Naive B cell (primary cell): ENCODE data around the gene SDC4. TPM values are rescaled to one million over a fixed set of nuclear protein-coding genes. Genes with fewer than 3 reads are reported as not detected.

Experiments used
- ATAC-seq, 2 donors: fragments of 150-1000 bp; cut with Tn5 transposase; 2 replicates each; pipeline ENCODE4 v1.10.0; 2021; ENCODE audit warnings: low read depth in 2 of 2, mild to moderate bottlenecking in 2 of 2, moderate library complexity in 2 of 2
- DNase-seq: peaks from one replicate; pipeline ENCODE4 v3.0.0; 2022
- H3K27ac Mint-ChIP-seq, 6 donors: one replicate each; pipeline ENCODE4 v1.8.0; 2020 to 2022; ENCODE audit warnings: mild to moderate bottlenecking in 6 of 6, mixed read lengths in 6 of 6, moderate library complexity in 5 of 6, inconsistent platforms in 2 of 6
- H3K27me3 Mint-ChIP-seq, 3 donors: one replicate each; pipeline ENCODE4 v1.8.0; 2021 to 2022; ENCODE audit warnings: mixed read lengths in 3 of 3, mild to moderate bottlenecking in 1 of 3
- H3K36me3 Mint-ChIP-seq, 2 donors: one replicate each; pipeline ENCODE4 v1.8.0; 2020 to 2022; ENCODE audit warnings: mixed read lengths in 2 of 2, inconsistent platforms in 1 of 2, mild to moderate bottlenecking in 1 of 2
- H3K4me1 Mint-ChIP-seq, 3 donors: one replicate each; pipeline ENCODE4 v1.8.0; 2020 to 2022; ENCODE audit warnings: mixed read lengths in 3 of 3, inconsistent platforms in 1 of 3, mild to moderate bottlenecking in 1 of 3, moderate library complexity in 1 of 3
- H3K4me3 Mint-ChIP-seq, 8 donors: one replicate each; pipeline ENCODE4 v1.8.0; 2020 to 2022; ENCODE audit warnings: mild to moderate bottlenecking in 8 of 8, mixed read lengths in 8 of 8, moderate library complexity in 8 of 8, inconsistent platforms in 2 of 8
- H3K9me3 Mint-ChIP-seq, 7 donors: one replicate each; pipeline ENCODE4 v1.8.0; 2020 to 2022; ENCODE audit warnings: mixed read lengths in 7 of 7, mild to moderate bottlenecking in 5 of 7, inconsistent platforms in 2 of 7, moderate library complexity in 1 of 7
- polyA plus RNA-seq, 6 donors: library from polyadenylated mRNA; unstranded; fragments of 300-500 nt; fragmentation: Illumina TruSeq; gene quantifications; one replicate each; pipeline ENCODE4 v1.2.3, GENCODE V29; 2021; ENCODE audit warnings: low read depth in 6 of 6

The SDC4 gene
- polyA plus RNA-seq, 6 donors from 2014 or later: not detected

DNA sequence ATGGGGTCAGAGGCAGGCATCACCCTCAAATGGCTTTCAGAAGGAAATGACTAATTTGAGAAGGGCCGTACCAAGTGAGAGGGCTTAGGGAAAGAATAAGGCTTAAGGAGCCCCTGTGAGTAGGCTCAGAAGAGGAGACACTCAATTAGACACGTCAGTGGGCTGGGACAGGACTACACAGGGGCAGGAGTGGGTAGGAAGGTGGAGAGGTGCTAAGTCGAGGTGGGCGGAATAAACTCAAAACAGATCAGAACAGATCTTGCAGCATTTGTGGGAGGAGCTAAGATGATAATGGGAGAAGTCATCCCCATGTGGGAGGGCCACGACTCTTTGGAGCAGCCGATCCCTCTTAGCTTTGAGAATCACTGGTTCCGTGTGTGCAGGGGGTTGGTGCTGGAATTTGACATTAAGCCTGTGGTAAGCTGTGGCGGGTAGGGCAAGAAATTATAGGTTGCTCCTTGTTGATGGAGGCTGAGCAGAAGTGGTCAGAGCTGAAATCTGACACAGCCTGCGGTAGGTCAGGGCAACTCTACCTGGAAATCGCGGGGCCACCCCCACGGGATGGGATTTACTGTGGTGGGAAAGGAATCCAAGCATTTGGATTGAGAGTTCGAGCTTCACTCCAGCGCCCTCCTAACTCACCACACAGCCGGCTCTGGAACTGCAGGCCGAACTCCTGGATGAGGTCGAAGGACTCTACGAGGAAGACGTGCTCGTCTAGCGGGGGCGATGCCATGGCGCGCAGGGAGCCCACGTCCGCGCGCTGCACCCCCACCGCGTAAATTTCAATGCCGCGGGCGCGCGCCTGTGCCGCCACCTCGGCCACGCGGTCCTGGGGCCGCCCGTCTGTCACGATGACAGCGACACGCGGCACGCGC, 44.4 kb downstream of the SDC4 start:
- Mint-ChIP-seq H3K9me3 (peaks cover 0 to 2% (median 0%) of the 10 kb centered on the region in 7 donors), H3K27me3 (peaks cover 42 to 81% (median 80%) of the 10 kb centered on the region in 3 donors), H3K4me3 (no peak overlapping the region), H3K27ac (peak overlapping the region in 2 of 6 donors; percentile 39 to 51), H3K36me3 (no peaks in the 10 kb centered on the region), H3K4me1 (peaks cover 0 to 6% (median 5%) of the 10 kb centered on the region in 3 donors)
- DNase-seq (no peak), ATAC-seq (no peak)

DNA sequence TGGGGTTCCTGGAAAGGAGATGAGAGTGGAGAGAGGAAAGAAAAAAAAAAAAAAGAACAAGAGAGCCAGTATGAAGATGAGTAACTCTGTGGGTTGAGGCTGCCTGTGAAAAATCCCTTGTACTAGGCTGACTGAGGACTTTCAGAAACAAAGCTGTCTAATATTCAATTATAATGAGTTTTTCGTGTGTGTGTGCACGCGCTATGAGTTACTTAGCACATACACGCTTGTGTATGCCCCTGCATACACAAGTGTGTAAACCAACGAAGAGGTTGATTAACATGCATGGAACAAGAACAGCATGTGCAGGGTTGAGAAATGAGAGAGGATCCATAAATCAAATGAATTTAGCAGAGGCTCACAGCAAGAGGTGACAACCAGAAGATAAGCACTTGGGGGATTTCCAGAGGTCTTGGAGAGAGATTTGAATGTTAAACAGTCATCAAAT, 46.4 kb downstream of the SDC4 start:
- H3K27ac Mint-ChIP-seq: peak overlapping the region in 1 of 6 donors; percentile 15
- ATAC-seq (no peak), DNase-seq (no peak)
- H3K36me3 Mint-ChIP-seq: no peaks in the 10 kb centered on the region
- H3K27me3 Mint-ChIP-seq: peaks cover 54 to 79% (median 78%) of the 10 kb centered on the region in 3 donors
- peaks cover 0 to 2% (median 0%) of the 10 kb centered on the region in 3 donors for H3K4me1 Mint-ChIP-seq
- no peak overlapping the region for H3K4me3 Mint-ChIP-seq
- peaks cover 0 to 2% (median 0%) of the 10 kb centered on the region in 7 donors for H3K9me3 Mint-ChIP-seq

DNA sequence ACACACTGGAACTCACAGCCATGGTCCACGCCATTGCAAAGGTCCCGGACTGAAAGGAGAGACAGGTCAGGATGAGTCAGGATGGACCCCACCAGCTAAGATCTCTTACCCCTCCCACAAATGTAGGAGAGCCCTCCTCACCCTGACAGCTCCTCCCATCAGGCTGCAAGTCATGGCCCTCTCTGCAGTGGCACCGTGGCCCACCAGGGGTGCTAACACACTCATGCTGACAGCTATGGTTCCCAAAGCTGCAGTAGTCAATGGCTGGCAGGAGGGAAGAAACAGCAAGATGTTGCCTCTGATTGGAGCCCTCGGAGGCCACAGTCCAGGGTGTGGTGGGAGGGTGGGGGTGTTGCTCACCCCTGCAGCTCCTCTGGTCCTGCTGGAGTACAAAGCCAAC, 47.3 kb downstream of the SDC4 start:
- no peaks in the 10 kb centered on the region for H3K36me3 Mint-ChIP-seq
- no peak overlapping the region for H3K27ac Mint-ChIP-seq
- no peak overlapping the region for H3K4me3 Mint-ChIP-seq
- peaks cover 0 to 2% (median 0%) of the 10 kb centered on the region in 7 donors for H3K9me3 Mint-ChIP-seq
- no peak for DNase-seq
- peak; percentile 72 to 73 for ATAC-seq
- peaks cover 0 to under 1% (median 0%) of the 10 kb centered on the region in 3 donors for H3K4me1 Mint-ChIP-seq
- H3K27me3 Mint-ChIP-seq: peaks cover 56 to 87% (median 85%) of the 10 kb centered on the region in 3 donors

DNA sequence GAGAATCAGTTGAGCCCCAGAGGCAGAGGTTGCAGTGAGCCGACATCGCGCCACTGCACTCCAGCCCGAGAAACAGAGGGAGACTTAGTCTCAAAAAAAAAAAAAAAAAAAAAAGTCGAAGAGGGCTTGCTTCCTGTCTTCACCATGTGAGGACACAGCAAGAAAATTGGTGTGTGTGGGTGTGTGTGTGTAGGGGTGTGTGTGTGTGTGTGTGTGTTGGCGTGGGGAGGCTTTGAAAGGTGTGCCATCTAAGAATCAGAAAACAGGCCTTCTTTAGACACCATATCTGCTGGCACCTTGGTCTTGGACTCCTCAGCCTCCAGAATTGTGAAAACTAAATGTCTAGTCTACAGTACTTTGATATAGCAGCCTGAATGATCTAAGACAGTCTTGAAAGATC, 48.4 kb downstream of the SDC4 start:
- DNase-seq (no peak), ATAC-seq (no peak)
- peaks cover 52 to 88% (median 78%) of the 10 kb centered on the region in 3 donors for H3K27me3 Mint-ChIP-seq
- no peaks in the 10 kb centered on the region for H3K4me1 Mint-ChIP-seq
- no peak overlapping the region for H3K27ac Mint-ChIP-seq
- H3K36me3 Mint-ChIP-seq: no peaks in the 10 kb centered on the region
- H3K9me3 Mint-ChIP-seq: peaks cover 0 to 2% (median 0%) of the 10 kb centered on the region in 7 donors
- H3K4me3 Mint-ChIP-seq: no peak overlapping the region

DNA sequence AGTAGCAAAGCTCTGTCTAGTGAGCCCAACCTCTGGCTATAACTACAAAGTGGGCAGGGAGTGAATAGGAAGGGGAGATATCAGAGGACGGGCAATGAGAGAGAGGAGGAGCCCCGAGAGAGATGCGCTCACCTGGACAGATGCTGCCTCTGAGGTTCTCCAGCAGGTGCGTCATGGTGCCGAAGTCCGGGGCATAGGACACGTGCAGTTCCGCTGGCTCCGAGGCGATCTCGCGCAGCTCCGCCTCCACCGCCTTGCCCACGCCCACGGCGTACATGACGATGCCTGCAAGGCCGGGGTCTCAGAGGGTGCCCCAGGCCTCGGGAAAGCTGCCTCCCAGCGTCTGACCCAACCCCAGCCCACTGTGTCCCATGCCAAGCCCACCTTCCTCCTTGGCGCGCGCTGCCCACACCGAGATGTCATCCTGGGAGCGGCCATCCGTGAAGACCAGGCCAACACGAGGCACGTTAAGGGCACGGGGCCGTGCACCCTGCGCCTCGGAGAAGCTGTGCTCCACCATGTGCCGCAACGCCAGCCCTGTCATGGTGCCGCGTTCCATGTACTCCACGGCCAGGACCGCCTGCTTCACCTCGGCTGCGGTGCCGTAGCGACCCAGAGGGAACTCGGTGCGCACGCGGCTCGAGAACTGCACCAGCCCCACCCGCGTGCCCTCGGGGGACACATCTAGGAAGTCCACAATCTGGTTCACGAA, 50.3 kb downstream of the SDC4 start:
- Mint-ChIP-seq H3K27me3 (peaks cover 47 to 87% (median 61%) of the 10 kb centered on the region in 3 donors), H3K27ac (no peak overlapping the region), H3K4me3 (no peak overlapping the region), H3K36me3 (no peaks in the 10 kb centered on the region), H3K9me3 (no peaks in the 10 kb centered on the region), H3K4me1 (peaks cover 5 to 9% (median 8%) of the 10 kb centered on the region in 3 donors)
- DNase-seq: no peak
- ATAC-seq: no peak

DNA sequence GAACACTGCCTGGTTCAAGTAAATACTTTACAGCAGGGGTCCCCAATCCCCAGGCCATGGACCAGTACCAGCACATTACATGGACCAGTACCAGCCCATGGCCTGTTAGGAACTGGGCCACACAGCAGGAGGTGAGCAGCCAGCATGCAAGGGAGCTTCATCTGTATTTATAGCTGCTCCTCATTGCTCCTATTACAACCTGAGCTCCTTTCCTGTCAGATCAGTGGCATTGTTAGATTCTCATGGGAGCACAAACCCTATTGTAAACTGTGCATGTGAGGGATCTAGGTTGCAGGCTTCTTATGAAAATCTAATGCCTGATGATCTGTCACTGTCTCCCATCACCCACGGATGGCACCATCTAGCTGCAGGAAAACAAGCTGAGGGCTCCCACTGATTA, 53.6 kb downstream of the SDC4 start:
- peak overlapping the region in 1 of 6 donors; percentile 80 for H3K27ac Mint-ChIP-seq
- H3K36me3 Mint-ChIP-seq: no peaks in the 10 kb centered on the region
- no peaks in the 10 kb centered on the region for H3K9me3 Mint-ChIP-seq
- peak overlapping the region in 2 of 8 donors; percentile 16 to 28 for H3K4me3 Mint-ChIP-seq
- H3K27me3 Mint-ChIP-seq: peaks cover 42 to 77% (median 54%) of the 10 kb centered on the region in 3 donors
- ATAC-seq (no peak), DNase-seq (no peak)
- peaks cover 19 to 23% (median 22%) of the 10 kb centered on the region in 3 donors for H3K4me1 Mint-ChIP-seq

DNA sequence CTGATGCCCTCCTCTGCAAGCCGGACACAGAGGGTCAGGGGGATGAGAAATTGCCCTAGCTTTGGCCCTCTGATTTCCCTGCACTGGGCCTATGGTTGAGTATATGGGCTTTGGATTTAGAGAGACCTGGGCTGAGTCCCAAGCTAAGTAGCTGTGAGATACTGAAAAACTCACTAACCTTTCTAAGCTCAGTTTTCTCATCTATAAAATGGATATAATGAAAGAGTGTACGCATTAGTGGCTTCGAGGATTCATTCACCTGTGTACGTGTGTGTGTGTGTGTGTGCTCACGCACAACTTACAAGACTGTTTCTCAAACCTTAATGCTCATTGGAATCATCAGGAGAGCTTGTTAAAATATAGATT, 54.2 kb downstream of the SDC4 start:
- no peaks in the 10 kb centered on the region for H3K36me3 Mint-ChIP-seq
- no peaks in the 10 kb centered on the region for H3K9me3 Mint-ChIP-seq
- DNase-seq: no peak
- H3K27me3 Mint-ChIP-seq: peaks cover 40 to 75% (median 53%) of the 10 kb centered on the region in 3 donors
- peaks cover 19 to 23% (median 22%) of the 10 kb centered on the region in 3 donors for H3K4me1 Mint-ChIP-seq
- no peak overlapping the region for H3K27ac Mint-ChIP-seq
- ATAC-seq: no peak
- peak overlapping the region; percentile 72 to 89 (median 86) for H3K4me3 Mint-ChIP-seq

DNA sequence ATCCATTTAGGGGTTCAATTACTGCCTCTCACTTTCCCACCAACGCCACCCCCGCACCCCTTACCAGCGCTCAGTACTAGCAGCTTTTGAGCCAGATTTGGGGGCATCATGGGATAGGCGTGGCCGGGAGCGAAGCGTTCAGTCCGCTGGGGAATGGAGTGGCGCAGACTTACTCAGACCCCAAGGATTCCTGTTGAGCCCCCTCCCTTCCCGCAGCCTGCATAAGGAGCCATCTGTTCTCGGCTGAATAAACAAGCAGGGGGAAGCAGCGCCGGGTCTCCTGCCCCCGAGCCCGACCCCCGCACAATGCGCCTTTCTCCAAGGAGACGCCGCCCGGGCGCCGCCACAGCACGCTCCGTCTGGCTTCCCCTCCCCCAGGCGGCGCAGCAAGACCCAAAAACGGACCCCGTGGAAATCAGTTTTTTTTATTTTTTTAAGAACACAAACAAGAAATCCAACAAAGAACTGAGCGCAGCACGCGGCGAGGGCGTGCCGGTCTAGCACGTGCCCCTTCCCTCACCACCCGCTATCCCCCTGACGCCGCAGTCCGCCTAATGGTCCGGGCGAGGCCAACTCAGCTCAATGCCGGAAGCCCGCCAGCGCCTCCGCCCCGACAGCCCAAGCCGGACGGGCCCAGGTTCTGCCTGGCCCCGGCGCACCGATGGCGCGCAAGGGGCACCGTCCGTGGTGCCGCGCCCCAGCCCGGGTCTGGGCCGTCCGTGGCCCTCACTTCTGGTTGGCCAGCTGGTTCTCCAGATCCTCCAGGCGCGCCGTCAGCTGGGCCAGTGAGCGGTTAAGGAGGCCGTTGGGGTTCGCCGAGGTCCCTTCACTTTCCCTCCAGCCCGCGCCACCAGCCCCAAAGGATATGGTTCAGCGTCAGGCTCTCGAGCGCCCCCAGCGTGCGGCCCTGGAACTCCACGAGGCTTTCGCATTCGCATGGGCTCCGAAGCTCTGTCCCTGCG, 54.9 kb downstream of the SDC4 start:
- Mint-ChIP-seq H3K36me3 (no peaks in the 10 kb centered on the region), H3K4me3 (peak overlapping the region; percentile 72 to 89 (median 86)), H3K27ac (peak overlapping the region in 2 of 6 donors; percentile 47 to 78), H3K27me3 (peaks cover 40 to 76% (median 49%) of the 10 kb centered on the region in 3 donors), H3K4me1 (peaks cover 19 to 23% (median 22%) of the 10 kb centered on the region in 3 donors), H3K9me3 (no peaks in the 10 kb centered on the region)
- ATAC-seq (peak; percentile 84 to 86), DNase-seq (peak; percentile 72)

DNA sequence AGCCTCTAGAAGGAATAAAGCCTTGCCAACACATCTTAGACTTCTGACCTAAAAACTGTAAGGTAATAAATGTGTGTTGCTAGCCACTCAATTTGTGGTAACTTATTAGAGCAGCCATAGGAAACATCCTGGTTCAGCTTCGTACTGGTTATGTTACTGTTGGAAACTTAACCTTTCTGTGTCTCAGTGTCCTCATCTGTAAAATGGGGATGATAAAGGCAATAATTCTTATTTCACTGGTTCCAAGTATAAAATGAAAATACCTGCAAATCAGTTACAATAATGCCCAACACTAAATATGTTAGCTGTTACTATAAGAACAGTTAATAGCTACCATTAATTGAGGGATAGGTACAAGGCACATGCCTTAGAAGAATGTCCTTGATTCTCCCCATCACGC, 55.9 kb downstream of the SDC4 start:
- H3K9me3 Mint-ChIP-seq: no peaks in the 10 kb centered on the region
- H3K36me3 Mint-ChIP-seq: no peaks in the 10 kb centered on the region
- H3K27ac Mint-ChIP-seq: peak overlapping the region in 1 of 6 donors; percentile 47
- H3K4me3 Mint-ChIP-seq: peak overlapping the region in 5 of 8 donors; percentile 47 to 88 (median 76)
- H3K27me3 Mint-ChIP-seq: peaks cover 42 to 69% (median 48%) of the 10 kb centered on the region in 3 donors
- ATAC-seq (no peak), DNase-seq (no peak)
- peaks cover 19 to 23% (median 22%) of the 10 kb centered on the region in 3 donors for H3K4me1 Mint-ChIP-seq

DNA sequence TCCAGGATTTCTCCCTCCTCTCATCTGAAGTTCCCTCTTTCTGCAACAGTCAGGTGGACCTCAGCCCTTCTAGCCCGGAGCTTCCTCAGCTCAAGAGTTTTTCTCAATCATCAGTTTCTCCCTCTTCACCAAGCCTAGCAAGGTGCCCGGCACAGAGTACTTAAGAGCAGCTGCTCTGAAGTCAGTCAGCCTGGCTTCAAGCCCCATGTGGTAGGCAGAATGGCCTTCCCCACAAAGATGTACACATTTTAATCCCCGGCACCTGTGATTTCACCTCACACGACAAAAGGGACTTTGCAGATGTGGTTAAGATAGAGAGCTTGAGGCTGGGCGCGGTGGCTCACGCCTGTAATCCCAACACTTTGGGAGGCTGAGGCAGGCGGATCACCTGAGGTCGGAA, 56.7 kb downstream of the SDC4 start:
- Mint-ChIP-seq H3K36me3 (no peaks in the 10 kb centered on the region), H3K4me1 (peaks cover 19 to 23% (median 22%) of the 10 kb centered on the region in 3 donors), H3K4me3 (peak overlapping the region in 3 of 8 donors; percentile 2 to 76 (median 48)), H3K27me3 (peaks cover 43 to 69% (median 45%) of the 10 kb centered on the region in 3 donors), H3K27ac (no peak overlapping the region), H3K9me3 (no peaks in the 10 kb centered on the region)
- DNase-seq: no peak
- ATAC-seq: no peak

DNA sequence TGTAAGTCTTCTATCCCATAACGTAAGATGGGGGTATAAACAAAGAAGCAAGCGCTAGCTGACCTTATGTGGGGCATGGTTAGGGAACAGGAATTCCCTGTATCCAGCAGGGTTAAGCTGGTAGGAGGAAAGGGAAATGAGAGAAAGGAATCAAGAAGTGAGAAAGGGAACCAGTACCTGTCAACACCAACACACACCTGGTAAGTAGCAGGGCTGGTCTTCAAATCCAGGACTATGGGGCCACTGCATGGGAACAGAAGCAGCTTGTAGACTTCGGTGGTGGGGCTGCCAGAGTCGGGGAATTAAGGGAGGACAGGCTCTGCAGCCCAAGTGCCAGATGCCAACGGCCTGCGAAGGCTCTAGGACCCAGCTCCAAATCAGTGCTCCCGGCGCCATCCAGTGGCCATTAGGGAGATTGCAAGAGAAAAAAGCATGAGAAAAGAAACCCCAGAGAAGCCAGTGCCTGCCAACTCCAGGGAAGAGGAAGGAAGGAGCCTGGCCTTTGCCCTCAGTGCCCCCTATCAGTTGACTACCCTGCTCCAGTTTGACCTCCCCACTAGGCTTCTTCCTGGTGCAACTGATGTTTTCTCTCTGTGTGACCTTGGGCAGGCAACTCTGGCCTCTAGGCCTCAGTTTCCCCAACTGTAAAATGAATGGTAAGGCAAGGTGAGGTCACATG, 57.4 kb downstream of the SDC4 start:
- peak overlapping the region in 1 of 8 donors; percentile 8 for H3K4me3 Mint-ChIP-seq
- peak; percentile 31 to 45 for ATAC-seq
- no peaks in the 10 kb centered on the region for H3K9me3 Mint-ChIP-seq
- peak overlapping the region in 1 of 6 donors; percentile 54 for H3K27ac Mint-ChIP-seq
- peaks cover 19 to 23% (median 22%) of the 10 kb centered on the region in 3 donors for H3K4me1 Mint-ChIP-seq
- H3K36me3 Mint-ChIP-seq: no peaks in the 10 kb centered on the region
- DNase-seq: peak; percentile 50
- peaks cover 38 to 63% (median 39%) of the 10 kb centered on the region in 3 donors for H3K27me3 Mint-ChIP-seq
